ENCODE results near the gene PLD6. TPM values are rescaled to one million over a fixed set of nuclear protein-coding genes. Genes with fewer than 3 reads are reported as not detected.

PLD6 gene
- total and polyA plus RNA-seq, 2 experiments from 2014 or later: 0.63 to 0.97 TPM

Small RNA genes within 50 kb of the gene (small RNA-seq; reads per million reads assigned to genes)
- not detected for gene RNU6-767P

Other genes with a start within 250 kb of the PLD6 start
- gene TNFRSF13B, start 234.2 kb downstream of the PLD6 start, total RNA-seq: not detected in 2 replicates
- not detected in 2 replicates for gene TNFRSF13B, start 234.2 kb downstream of the PLD6 start, polyA plus RNA-seq
- 80.1 and 202 TPM in 2 replicates for gene MPRIP, start 163.9 kb downstream of the PLD6 start, total RNA-seq
- 91.7 and 123 TPM in 2 replicates for gene MPRIP, start 163.9 kb downstream of the PLD6 start, polyA plus RNA-seq
- 51.5 and 66.2 TPM in 2 replicates for gene FLCN, start 30.8 kb upstream of the PLD6 start, total RNA-seq
- 31.0 and 39.0 TPM in 2 replicates for gene FLCN, start 30.8 kb upstream of the PLD6 start, polyA plus RNA-seq
- 69.1 and 69.5 TPM in 2 replicates for gene COPS3, start 74.9 kb upstream of the PLD6 start, total RNA-seq
- gene COPS3, start 74.9 kb upstream of the PLD6 start, polyA plus RNA-seq: 56.4 and 62.9 TPM in 2 replicates
- gene NT5M, start 97.0 kb upstream of the PLD6 start, total RNA-seq: 2.6 and 3.4 TPM in 2 replicates
- gene NT5M, start 97.0 kb upstream of the PLD6 start, polyA plus RNA-seq: 3.3 and 3.5 TPM in 2 replicates